ENCODE measurements around the gene TCL1B.

TCL1B gene

GRCh38 chr14:95651821-95652583 lies 34.2 kb upstream of the TCL1B start:
- no peak for TF ChIP-seq TAF1 (IDR thresholded peaks at IDR 0.05; ENCODE audit: borderline replicate concordance, insufficient read depth, low read length)
- TF ChIP-seq, protein P1, sequence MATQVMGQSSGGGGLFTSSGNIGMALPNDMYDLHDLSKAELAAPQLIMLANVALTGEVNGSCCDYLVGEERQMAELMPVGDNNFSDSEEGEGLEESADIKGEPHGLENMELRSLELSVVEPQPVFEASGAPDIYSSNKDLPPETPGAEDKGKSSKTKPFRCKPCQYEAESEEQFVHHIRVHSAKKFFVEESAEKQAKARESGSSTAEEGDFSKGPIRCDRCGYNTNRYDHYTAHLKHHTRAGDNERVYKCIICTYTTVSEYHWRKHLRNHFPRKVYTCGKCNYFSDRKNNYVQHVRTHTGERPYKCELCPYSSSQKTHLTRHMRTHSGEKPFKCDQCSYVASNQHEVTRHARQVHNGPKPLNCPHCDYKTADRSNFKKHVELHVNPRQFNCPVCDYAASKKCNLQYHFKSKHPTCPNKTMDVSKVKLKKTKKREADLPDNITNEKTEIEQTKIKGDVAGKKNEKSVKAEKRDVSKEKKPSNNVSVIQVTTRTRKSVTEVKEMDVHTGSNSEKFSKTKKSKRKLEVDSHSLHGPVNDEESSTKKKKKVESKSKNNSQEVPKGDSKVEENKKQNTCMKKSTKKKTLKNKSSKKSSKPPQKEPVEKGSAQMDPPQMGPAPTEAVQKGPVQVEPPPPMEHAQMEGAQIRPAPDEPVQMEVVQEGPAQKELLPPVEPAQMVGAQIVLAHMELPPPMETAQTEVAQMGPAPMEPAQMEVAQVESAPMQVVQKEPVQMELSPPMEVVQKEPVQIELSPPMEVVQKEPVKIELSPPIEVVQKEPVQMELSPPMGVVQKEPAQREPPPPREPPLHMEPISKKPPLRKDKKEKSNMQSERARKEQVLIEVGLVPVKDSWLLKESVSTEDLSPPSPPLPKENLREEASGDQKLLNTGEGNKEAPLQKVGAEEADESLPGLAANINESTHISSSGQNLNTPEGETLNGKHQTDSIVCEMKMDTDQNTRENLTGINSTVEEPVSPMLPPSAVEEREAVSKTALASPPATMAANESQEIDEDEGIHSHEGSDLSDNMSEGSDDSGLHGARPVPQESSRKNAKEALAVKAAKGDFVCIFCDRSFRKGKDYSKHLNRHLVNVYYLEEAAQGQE (IDR thresholded peaks at IDR 0.05; ENCODE audit: insufficient read depth in 1 of 2, low read depth in 2 of 2, low read length in 2 of 2): no peak
- no peak for TF ChIP-seq SIN3A (IDR thresholded peaks at IDR 0.05; ENCODE audit: borderline replicate concordance, insufficient read depth, low read length)
- TF ChIP-seq FOXP2 (optimal IDR thresholded peaks at IDR 0.05; ENCODE audit: borderline replicate concordance, extremely low read depth, extremely low read length, insufficient read depth): no peak
- no peak for TF ChIP-seq POLR2AphosphoS5 (IDR thresholded peaks at IDR 0.05; ENCODE audit: low read depth, low read length)

DNA sequence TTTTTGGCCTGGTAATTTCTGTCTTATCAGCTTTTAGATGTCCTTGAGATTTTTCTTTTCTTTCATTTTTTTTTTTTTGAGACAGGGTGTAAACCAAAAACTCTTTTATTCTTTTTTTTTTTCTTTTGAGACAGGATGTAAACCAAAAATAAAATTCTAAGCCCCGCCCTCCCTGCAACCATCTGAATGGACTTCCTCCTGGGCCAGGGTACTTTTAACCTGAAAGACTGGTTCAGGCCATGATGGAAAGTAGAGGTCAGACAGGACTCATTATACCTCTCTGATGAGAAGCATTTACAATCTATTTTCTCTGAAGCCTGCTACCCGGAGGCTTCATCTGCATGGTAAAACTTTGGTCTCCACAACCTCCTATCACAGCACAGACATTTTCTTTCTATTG lies 33.5 kb upstream of the TCL1B start:
- no peak for TF ChIP-seq SIN3A (IDR thresholded peaks at IDR 0.05; ENCODE audit: borderline replicate concordance, insufficient read depth, low read length)
- TF ChIP-seq FOXP2 (optimal IDR thresholded peaks at IDR 0.05; ENCODE audit: borderline replicate concordance, extremely low read depth, extremely low read length, insufficient read depth): no peak
- TF ChIP-seq, protein P1 (IDR thresholded peaks at IDR 0.05; ENCODE audit: insufficient read depth in 1 of 2, low read depth in 2 of 2, low read length in 2 of 2): no peak
- TF ChIP-seq POLR2AphosphoS5 (IDR thresholded peaks at IDR 0.05; ENCODE audit: low read depth, low read length): no peak
- no peak for TF ChIP-seq TAF1 (IDR thresholded peaks at IDR 0.05; ENCODE audit: borderline replicate concordance, insufficient read depth, low read length)

DNA sequence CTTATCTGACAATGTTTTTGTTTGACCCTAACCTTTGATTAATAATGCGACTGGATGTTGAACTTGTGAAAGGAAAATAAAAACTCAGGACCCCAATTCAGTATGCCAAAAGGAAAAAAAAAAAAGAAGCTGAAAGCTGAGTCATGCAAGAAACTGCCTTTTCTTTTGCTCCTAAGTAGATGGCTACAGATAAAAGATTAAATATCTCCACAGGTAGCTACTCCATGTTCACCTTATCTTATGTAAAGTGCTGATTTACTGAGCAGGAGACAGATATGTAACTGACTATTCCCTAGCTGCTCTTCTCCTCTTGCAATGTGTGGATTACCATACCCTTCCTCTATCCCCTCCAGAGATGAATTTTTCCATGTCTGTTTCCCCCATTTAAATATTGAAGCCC lies 30.8 kb upstream of the TCL1B start:
- TF ChIP-seq FOXP2 (optimal IDR thresholded peaks at IDR 0.05; ENCODE audit: borderline replicate concordance, extremely low read depth, extremely low read length, insufficient read depth) (no peak), TAF1 (IDR thresholded peaks at IDR 0.05; ENCODE audit: borderline replicate concordance, insufficient read depth, low read length) (no peak), SIN3A (IDR thresholded peaks at IDR 0.05; ENCODE audit: borderline replicate concordance, insufficient read depth, low read length) (no peak), POLR2AphosphoS5 (IDR thresholded peaks at IDR 0.05; ENCODE audit: low read depth, low read length) (no peak)
- TF ChIP-seq, protein P1 (IDR thresholded peaks at IDR 0.05; ENCODE audit: insufficient read depth in 1 of 2, low read depth in 2 of 2, low read length in 2 of 2): no peak

GRCh38 chr14:95656634-95657033 lies 29.6 kb upstream of the TCL1B start:
- TF ChIP-seq, protein P1 (IDR thresholded peaks at IDR 0.05; ENCODE audit: insufficient read depth in 1 of 2, low read depth in 2 of 2, low read length in 2 of 2): no peak
- TF ChIP-seq POLR2AphosphoS5 (IDR thresholded peaks at IDR 0.05; ENCODE audit: low read depth, low read length) (no peak), TAF1 (IDR thresholded peaks at IDR 0.05; ENCODE audit: borderline replicate concordance, insufficient read depth, low read length) (no peak), SIN3A (IDR thresholded peaks at IDR 0.05; ENCODE audit: borderline replicate concordance, insufficient read depth, low read length) (no peak), FOXP2 (optimal IDR thresholded peaks at IDR 0.05; ENCODE audit: borderline replicate concordance, extremely low read depth, extremely low read length, insufficient read depth) (no peak)
